GM18858 (cell line): ENCODE results near the gene ALDH1L2.
A peak's percentile ranks its signal among the peaks of the same experiment; 100 is the strongest.
"Not testable (repeated sequence)": the region's sequence is repeated elsewhere in the genome, so short reads cannot be mapped to it uniquely, and the experiment has no call there.

Experiments
- ATAC-seq: cut with Tn5 transposase; IDR thresholded peaks from one replicate; pipeline ENCODE4 v1.9.1; 2021; ENCODE audit not compliant: unreplicated experiment

ALDH1L2 gene

DNA sequence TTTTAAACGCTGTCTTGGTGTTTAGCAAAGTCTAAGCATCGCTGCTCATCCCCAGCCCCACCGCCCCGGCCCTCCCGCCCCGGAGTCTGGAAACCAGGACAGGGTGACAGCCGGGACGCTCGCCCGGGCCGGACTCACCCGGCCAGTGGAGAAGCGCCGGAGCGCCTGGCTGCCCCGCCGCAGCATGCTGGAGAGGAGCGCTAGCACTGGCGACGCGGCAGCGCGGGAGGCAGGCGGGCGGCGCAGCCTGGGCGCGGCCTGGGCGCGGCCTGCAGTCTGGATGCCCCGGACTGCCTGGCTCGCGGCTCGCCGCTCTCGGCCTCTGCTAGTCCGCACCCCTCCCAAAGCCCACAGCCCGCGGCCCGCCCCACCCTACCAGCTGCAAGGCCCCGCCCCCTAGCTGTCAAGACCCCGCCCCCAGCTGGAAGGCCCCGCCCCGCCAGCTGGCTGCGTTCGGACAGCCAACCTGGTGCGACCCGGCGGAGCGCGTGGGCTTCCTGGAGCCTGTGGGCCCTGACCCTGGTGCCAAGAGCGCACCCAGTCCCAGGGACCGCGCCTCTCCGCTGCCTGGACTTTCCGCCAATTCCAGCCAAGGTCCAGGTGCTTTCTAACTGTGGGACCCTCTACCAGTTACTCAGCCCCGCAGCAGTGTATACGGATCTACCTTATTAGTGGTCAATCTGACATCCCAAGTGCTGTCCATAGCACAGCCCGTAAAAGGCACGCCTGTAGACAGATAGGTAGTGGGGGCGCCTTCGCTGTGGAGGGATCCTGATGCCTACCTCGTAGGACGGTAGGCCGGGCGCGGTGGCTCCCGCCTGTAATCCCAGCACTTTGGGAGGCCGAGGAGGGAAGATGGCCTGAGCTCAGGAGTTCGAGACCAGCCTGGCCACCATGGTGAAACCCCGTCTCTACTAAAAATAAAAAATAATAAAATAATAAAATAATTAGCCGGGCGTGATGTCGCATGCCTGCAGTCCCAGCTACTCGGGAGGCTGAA lies at the start of gene ALDH1L2:
TSS of gene ALDH1L2 (minus strand) at position 208 of the 1,000 bp plus-strand sequence. CDS start at position 186, 22 bp downstream.
- no peak for ATAC-seq

DNA sequence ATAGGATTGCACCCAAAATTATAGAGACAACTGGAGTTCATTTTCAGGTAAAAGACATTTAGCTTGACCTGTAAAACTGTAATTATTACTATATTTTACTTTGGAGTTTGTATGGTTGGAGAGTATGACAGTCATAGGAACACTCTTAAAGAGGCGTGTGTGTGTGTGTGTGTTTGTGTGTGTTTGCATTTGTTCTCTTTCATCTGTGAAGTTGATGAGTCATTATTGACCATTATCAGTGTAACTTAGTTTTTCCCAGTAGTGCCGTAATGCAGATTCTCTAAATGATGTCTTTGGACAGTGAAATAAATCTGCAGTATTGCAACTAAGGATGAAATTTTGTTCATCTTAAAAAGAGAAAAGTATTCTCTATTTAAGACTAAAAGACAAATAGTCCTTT lies 36.3 kb upstream of the ALDH1L2 start:
- ATAC-seq = no peak

DNA sequence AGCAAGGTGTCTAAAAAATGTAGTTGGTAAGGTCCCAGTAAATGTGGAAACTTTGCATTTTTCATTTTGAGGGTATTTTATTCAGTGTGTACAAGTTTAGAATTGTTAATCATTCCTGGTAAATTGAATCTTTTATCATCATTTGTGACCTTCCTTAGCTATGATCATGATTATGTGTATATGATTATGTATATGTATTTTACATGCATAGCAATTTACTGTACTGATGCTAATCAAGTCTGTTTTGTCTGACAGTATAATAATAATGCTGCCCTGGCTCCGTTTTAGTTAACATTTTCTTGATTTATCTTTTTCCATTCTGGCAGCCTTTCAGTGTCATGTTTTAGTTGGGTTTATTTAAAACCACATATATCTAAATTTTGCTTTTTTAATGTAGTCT lies 32.7 kb upstream of the ALDH1L2 start:
- ATAC-seq = no peak

DNA sequence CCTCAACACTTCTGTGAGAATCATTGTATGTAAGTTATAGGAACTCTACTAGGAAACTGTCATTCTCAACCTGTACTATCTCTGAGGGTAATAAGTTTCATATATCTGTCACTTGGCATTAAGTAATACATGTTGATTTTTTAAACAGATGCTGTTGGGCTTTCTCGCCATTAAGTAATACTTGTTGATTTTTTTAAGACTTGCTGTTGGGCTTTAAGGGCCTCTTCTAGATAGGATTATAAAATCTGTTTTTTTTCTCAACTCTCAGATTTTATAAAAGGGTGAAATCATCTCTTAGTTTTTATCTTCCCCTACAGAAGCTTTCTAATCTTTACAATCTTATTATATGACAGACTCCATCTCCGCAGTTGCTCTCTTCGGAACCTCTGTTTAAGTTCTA lies 28.8 kb upstream of the ALDH1L2 start:
- ATAC-seq = no peak

DNA sequence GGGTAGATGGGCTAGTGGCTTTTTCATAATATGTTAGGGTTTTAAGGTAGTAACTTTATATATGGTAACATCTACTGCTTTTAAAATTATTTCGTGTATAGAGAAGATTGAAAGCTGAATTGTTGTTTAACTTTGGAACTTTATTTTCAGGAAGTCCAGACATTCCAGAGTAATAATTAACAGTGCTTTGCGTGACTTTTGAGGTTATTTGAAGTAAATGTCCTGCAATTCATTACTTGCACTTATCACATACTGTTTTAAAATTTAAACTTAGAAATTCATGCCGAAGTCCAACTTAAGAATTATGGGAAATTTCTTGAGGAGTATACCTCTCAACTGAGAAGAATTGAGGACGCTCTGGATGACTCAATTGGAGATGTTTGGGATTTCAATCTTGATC lies 26.6 kb upstream of the ALDH1L2 start:
- ATAC-seq = no peak

DNA sequence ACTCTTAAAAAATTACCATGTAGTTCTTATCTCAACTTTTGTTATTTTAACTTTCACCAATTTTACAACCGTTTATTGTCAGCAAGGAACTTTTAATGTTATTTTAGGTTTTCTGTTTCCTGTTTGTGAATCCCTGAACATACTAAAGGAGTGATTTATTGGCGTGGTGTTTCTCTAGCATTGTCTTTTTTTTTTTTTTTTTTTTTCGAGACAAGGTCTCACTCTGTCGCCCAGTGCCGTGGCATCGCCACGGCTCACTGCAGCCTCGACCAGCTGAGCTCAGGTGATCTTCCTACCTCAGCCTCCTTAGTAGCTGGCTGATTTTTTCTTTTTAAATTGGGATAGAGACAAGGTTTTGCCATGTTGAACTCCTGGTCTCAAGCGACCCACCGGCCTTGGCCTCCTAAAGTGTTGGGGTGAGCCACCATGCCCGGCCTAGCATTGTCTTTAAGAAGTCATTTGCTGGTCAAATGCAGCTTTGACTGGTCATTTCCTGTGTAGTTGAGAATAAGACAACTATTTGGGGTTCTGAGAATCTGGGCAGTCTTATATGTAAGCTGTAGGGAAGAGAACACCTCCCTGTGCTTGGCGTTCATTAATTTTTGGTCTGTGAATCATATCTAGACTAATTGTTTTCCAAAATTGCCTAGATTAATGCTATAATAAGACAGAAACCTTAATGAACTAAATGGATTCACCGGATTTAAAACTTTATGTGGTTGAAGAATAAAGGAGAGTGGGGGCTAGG lies 25.4 kb upstream of the ALDH1L2 start:
- peak; percentile 27 for ATAC-seq

DNA sequence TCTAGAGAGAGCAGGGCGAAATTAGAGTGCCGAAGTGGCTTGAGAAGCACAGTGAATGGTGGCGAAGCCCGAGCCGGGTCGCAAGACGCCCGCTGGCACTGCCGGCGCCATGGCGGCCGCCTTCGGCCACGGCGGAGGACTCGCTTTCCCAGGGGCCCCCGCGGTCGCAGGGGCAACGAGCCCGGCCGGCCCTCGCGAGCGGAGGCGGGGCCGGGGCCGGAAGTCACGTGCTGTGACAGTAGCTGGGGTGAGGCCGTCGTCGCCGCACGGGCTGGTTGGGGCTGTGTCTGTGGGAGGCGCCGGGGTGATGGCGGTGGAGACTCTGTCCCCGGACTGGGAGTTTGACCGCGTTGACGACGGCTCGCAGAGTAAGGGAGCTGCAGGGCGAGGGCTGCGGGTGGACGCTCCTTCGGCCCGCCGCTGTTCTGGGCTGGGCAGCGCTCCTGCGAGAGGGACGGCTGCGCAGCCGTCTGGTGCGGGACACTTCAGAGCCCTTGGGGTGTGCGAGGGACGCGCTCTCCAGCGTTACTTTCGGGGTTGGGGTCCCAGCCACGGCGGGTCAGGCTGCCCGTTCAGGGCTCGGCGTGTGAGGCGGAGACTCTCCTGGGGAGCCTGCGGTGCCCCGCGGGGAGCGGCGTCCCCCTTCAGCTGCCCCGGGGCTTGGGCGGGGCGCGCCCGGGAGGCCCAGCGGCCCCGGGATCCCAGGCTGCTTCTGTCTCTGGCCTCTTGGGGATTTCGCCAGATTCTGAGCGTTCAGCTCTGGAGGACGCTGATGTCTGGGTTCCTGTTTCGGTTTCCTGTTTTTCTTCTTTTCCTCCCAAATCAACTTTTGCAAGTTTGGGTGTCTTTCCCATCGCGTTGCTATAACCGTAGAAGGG lies 23.5 kb upstream of the ALDH1L2 start, which contains the start of gene WASHC4:
TSS of gene WASHC4 (plus strand) at position 238 of the 878 bp plus-strand sequence. CDS start at position 308, 70 bp downstream.
- ATAC-seq = peak; percentile 65

DNA sequence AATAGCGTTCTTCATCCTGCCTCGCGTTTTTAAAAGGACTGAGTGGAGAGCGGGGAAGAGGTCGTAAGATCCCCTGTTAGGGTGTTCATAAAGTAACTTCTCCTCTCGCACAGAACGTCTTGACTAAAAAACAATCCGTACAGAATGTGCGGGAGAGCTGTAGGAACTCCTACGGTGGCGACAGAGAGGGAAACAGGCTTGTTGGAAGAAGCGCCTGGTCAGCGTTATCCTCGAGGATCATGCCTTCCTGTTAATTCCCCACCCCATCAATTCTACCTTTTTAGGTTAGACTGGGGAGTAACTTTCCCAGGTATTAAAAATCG lies 22.9 kb upstream of the ALDH1L2 start:
- ATAC-seq = no peak

DNA sequence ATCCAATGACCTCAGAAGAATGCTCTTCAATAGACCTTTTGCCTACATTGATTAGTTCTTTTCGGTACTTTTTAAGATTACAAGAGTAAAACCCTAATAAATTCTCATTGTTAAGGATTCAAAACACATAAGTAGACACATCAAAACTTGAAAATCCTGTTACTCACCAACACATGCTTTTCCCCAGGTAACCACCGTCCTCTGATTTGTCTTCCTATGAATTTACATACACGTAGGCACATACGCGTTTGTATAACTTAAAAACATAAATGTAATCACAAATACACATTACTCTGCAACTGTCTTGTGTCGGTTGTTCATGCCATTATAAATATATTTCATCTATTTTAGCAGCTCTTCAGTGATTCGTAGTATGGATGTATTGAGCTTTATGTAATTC lies 22.4 kb upstream of the ALDH1L2 start:
- ATAC-seq = no peak

DNA sequence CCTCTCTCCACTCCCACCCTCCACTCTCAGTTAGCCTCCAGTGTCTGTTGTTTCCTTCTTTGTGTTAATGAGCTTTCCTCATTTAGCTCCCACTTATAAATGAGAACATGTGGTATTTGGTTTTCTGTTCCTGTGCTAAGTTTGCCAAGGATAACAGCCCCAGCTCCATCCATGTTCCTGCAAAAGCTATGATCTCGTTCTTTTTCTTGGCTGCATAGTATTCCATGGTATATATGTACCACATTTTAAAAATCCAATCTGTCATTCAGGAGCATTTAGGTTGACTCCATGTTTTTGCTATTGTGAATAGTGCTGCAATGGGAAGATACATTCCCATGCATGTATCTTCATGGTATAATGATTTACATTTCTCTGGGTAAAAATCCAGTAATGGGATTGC lies 20.5 kb upstream of the ALDH1L2 start:
- ATAC-seq = no peak

DNA sequence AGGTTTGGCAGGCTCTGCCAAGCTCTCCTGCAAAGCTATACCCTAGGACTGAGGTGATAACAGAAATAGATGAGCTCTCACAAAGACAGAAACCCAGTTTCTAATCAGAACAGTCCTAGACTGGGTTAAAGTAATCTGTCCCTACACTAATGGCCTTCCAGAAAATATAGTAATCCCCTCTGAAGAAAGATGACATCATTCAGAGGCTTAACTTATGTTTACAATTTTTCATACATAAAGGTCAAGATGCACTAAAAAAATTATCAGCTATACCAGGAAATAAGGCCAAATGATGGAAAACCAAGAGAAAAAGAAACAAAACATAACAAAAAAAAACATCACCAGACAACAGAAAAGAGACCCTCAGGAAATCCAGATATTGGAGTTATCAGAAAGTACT lies 18.4 kb upstream of the ALDH1L2 start:
- ATAC-seq = no peak

DNA sequence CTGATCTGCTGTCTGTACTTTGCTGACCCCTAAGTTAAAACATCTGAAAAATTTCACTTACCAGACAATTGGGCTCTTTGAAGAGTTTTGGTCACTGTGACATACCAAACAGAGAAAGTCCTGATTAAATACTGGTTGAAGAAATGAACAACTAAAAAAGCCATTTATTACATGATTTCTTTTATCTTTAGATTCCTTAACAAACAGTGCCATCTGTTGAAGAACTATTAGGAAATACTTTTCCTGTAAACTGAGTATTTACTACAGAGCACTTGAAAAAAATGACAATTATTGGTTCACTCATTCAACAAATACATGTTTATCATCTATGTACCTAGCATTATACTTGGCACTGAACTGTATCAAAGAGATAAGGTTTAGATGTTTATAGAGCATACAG lies 16.7 kb upstream of the ALDH1L2 start:
- no peak for ATAC-seq

DNA sequence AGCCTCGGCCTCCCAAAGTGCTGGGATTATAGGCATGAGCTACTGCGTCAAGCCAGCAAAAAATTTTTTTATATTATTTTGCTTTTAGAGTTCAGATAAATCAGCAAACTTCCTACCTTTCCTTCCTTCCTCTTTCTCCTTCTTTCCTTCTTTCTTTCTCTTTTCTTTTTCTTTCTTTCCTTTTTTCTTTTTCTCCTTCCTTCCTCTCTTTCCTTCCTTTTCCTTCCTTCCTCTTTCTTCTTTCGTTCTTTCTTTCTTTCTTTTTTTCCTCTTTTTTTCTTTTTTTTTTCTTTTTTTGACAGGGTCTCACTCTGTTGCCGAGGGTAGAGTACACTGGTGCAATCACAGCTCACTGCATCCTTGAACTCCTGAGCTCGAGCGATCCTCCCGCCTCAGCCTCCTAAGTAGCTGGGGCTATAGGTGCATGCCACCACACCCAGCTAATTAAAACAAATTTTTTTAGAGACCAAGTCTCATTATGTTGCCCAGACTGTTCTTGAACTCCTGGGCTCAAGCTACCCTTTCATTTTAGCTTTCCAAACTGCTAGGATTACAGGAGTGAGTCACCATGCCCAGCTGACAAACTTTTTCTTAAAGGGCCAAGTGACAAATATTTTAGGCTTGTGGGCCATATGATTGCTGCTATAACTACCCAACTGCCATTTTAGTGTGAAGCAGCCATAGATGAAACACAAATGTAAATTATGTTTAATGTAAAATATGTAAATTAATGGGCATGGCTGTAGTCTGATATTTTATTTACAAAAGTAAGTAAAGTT lies 16.1 kb upstream of the ALDH1L2 start:
- no peak for ATAC-seq

DNA sequence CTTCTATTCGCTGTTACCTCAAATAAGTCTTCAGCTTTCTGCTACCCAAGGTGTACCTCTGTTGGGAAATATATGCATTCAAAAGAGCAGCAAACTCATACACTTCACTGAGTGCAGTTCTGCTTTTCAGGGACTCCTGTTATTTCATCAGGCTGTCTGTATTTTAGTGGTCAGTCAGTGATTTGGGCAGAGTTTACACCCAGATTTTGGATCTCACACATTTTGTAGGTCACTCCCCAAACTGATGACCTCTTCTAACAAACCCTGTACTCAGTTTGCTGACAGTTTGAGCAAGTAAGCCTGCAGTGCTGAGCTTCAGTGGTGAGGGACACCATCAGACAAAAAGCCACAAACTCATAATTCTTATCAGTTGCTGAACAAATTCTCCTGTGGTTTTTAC lies 15.1 kb upstream of the ALDH1L2 start:
- ATAC-seq = no peak

DNA sequence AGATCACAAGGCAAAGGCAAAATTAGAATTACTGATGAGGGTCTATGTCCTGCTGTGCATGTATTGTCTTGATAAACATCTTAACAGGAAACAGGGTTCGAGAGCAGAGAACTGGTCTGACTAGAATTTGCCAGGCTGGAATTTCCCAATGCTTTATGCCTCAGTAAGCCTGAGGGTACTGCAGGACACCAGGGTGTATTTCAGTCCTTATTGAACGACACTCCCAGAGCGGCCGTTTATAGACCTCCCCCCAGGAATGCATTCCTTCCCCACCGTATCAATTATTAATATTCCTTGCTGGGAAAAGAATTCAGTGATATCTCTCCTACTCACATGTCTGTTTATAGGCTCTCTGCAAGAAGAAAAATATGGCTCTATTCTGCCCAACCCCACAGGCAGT lies 11.1 kb upstream of the ALDH1L2 start:
- ATAC-seq = not testable (repeated sequence)

DNA sequence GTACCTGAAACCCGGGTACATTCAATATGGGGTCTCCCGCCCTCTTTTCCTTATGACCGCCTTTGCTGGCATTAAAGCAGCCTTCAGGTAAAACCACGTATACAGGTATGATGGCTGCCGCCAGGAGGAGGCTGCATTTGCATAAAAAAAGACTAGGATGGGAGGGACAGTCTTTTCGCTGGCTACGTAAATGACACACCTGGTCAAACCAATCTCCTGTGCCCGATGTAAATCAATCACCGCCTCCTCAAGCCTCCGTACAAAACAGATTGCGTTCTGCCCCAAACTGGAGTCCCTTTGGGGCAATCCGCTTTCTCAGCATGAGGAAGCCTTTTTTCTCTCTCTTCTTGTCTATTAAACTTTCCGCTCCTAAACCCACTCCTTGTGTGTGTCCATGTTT lies 8.1 kb upstream of the ALDH1L2 start:
- no peak for ATAC-seq

DNA sequence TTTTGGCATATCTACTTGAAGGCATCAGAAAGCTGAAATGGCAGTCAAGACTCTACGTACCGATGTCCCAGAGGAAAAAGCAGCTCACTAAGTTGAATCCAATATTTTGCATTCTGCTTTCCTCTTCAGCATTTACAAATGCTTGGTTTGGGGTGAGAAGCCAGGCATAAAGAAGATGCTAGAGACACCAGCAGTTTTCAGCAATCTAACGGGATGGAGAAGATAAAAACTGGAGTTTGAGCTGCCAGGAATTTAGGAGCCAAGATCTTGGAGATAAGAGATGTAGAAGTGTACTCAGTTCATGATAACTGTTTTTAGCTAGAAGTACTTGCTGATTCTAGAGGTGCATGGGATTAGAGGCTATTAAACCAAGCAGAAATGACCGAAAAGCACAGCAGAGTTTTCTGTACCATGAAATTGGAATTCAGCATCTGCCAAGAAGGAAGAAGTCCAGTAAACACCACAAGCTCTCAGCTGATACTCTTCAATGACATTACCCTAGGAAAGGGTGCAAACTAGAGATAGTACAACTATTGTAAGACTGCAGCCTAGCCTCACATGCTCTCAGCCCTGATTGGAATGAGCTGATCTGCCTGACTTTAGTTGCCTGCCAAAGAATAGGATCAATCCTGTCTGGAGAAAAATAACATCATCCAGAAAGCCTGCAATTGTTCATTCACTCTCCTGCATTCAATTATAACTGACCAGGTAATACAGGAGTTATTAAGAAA lies 7.4 kb upstream of the ALDH1L2 start:
- no peak for ATAC-seq

DNA sequence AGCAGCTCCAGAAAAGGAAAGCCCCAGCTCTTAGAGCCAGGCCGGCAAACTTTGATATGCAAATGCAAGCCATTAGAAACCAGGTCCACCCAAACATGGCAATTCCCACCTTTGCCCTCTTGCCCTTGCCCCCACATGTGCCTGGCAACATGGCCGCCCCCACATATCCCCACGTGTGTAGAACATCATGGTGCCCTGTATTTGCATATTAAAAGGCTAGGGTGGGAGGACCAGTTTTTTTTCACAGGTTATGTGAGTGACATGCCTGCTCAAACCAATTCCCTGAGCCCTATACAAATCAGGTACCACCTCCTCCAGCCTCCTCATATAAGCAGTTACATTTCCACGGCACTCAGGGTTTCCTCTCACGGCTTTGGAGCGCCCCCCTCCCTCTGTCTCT lies 6.1 kb upstream of the ALDH1L2 start:
- ATAC-seq = no peak

DNA sequence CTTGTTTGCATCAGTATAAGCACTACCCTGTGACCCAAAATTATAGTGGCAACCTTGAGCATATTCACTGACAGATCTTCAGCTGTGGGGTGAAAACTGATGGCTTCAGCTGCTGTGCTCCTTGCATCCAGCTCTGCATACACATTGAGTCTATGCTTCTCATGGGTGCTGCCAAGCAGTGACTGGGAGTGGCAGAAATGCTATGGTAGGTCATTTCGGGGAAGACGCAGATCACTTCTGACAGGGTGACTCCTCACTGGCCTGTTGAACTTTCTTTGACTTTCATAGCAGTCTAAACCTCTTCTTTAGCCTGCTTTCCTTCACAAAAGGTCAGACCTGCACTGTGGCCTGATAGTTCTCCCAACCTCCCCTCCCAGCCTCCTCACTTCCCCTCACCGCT lies 5.6 kb upstream of the ALDH1L2 start:
- no peak for ATAC-seq

DNA sequence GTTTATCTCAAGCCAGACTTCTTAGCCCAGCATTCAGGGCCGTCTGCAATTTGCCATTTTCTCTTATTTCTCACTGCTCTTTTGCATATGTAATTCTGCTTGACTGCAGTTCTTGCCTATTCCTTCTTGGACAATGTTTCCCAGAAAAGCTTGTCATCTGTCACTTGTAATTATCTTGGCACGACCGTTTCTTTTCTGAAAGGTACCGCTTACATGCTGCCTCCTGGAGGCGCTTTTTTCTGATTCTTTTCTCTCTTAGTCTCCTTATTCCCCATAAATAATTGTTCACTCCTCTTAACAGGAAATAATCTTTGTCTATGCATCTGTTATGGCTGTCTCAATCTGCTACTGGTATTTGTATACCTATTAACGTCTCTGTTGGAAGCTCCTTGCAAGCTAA lies 1.2 kb upstream of the ALDH1L2 start:
- ATAC-seq = no peak
